Neutrophil (primary cell): ENCODE data around the gene SLC25A5.
"Not testable (repeated sequence)": the region's sequence is repeated elsewhere in the genome, so short reads cannot be mapped to it uniquely, and the experiment has no call there.

Experiments
- H3K27ac ChIP-seq: fragments of 200-600 bp; sonication (generic); 2 replicates; pipeline ENCODE4 v1.5.1; 2016; ENCODE audit warnings: mild to moderate bottlenecking, moderate library complexity
- H3K27me3 ChIP-seq: fragments of 200-600 bp; sonication (generic); 2 replicates; pipeline ENCODE4 v1.6.0; 2016; ENCODE audit warnings: mild to moderate bottlenecking
- H3K36me3 ChIP-seq: fragments of 200-600 bp; sonication (generic); 2 replicates; pipeline ENCODE4 v1.5.1; 2017
- H3K4me1 ChIP-seq, 2 experiments: fragments of 200-600 bp in 1 of 2; sonication (generic) in 1 of 2; 1 replicate in 1 of 2; 2 replicates in 1 of 2; pipeline versions ENCODE4 v1.5.1 to v1.6.1; 2013 to 2016; ENCODE audit warnings: low read depth in 1 of 2, low read length in 1 of 2, mild to moderate bottlenecking in 1 of 2, moderate library complexity in 1 of 2; ENCODE audit not compliant: control insufficient read depth in 1 of 2, insufficient read depth in 1 of 2
- H3K4me3 ChIP-seq, 2 experiments: fragments of 200-600 bp in 1 of 2; sonication (generic) in 1 of 2; 1 replicate in 1 of 2; 2 replicates in 1 of 2; pipeline ENCODE4 v1.5.1; 2013 to 2016; ENCODE audit warnings: low read depth in 1 of 2, low read length in 1 of 2, mild to moderate bottlenecking in 1 of 2, moderate library complexity in 1 of 2
- H3K9me3 ChIP-seq: fragments of 200-600 bp; sonication (generic); 2 replicates; pipeline ENCODE4 v1.5.1; 2016
- TF ChIP-seq, protein P1 (sequence below): fragments of 200-600 bp; sonication (generic); IDR thresholded peaks from 2 replicates; pipeline ENCODE4 v1.5.1; 2016; ENCODE audit warnings: antibody characterized with exemption

Gene SLC25A5

GRCh38 chrX:119482481-119483480 lies 14.5 kb downstream of the SLC25A5 start:
- TF ChIP-seq, protein P1, sequence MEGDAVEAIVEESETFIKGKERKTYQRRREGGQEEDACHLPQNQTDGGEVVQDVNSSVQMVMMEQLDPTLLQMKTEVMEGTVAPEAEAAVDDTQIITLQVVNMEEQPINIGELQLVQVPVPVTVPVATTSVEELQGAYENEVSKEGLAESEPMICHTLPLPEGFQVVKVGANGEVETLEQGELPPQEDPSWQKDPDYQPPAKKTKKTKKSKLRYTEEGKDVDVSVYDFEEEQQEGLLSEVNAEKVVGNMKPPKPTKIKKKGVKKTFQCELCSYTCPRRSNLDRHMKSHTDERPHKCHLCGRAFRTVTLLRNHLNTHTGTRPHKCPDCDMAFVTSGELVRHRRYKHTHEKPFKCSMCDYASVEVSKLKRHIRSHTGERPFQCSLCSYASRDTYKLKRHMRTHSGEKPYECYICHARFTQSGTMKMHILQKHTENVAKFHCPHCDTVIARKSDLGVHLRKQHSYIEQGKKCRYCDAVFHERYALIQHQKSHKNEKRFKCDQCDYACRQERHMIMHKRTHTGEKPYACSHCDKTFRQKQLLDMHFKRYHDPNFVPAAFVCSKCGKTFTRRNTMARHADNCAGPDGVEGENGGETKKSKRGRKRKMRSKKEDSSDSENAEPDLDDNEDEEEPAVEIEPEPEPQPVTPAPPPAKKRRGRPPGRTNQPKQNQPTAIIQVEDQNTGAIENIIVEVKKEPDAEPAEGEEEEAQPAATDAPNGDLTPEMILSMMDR = peak; percentile 76
- H3K27me3 ChIP-seq = no peaks in the 10 kb centered on the region
- no peak overlapping the region for H3K27ac ChIP-seq
- H3K9me3 ChIP-seq = no peaks in the 10 kb centered on the region
- H3K36me3 ChIP-seq = no peaks in the 10 kb centered on the region
- H3K4me3 ChIP-seq = peak overlapping the region; percentile 51 to 52
- H3K4me1 ChIP-seq = peaks cover 10 to 13% of the 10 kb centered on the region in 2 experiments

DNA sequence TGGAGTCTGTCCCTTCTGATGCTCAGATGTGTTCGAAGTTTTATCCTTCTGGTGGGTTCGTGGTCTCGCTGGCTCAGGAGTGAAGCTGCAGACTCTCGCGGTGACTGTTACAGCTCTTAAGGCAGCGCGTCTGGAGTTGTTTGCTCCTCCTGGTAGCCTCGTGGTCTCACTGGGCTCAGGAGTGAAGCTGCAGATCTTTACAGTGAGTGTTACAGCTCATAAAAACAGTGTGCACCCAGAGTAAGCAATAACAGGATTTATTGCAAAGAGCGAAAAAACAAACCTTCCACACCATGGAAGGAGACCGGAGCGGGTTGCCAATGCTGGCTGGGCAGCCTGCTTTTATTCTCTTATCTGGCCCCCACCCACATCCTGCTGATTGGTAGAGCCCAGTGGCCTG lies 18.5 kb downstream of the SLC25A5 start:
- Histone ChIP-seq H3K27ac (no peak overlapping the region), H3K27me3 (no peaks in the 10 kb centered on the region), H3K4me3 (no peak overlapping the region), H3K36me3 (no peaks in the 10 kb centered on the region), H3K4me1 (peaks cover 10 to 12% of the 10 kb centered on the region in 2 experiments), H3K9me3 (no peaks in the 10 kb centered on the region)
- TF ChIP-seq, protein P1 = no peak

- not testable (repeated sequence) for H3K9me3 ChIP-seq, H3K27ac ChIP-seq, H3K4me1 ChIP-seq, H3K36me3 ChIP-seq, H3K27me3 ChIP-seq, H3K4me3 ChIP-seq
Observed at GRCh38 chrX:119487766-119488165, 19.5 kb downstream of the SLC25A5 start.

DNA sequence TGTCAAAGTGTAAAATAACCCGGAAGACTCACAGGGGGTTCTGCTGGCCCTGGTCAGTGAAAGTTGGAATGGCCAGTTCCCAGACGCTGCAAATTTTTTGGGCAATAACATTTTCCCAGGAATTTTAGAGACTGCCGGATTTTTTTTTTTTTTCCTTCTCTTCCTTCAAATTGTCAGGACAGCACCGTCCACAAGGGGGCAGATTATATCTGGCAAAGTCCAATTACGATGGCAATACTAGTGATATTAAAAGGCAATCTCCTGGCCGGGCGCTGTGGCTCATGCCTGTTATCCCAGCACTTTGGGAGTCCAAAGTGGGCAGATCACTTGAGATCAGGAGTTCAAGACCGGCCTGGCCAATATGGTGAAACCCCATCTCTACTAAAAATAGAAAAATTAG lies 20.5 kb downstream of the SLC25A5 start:
- Histone ChIP-seq H3K27me3 (no peaks in the 10 kb centered on the region), H3K4me1 (no peaks in the 10 kb centered on the region), H3K36me3 (no peaks in the 10 kb centered on the region), H3K4me3 (no peak overlapping the region), H3K27ac (no peak overlapping the region), H3K9me3 (no peaks in the 10 kb centered on the region)
- TF ChIP-seq, protein P1 = no peak

DNA sequence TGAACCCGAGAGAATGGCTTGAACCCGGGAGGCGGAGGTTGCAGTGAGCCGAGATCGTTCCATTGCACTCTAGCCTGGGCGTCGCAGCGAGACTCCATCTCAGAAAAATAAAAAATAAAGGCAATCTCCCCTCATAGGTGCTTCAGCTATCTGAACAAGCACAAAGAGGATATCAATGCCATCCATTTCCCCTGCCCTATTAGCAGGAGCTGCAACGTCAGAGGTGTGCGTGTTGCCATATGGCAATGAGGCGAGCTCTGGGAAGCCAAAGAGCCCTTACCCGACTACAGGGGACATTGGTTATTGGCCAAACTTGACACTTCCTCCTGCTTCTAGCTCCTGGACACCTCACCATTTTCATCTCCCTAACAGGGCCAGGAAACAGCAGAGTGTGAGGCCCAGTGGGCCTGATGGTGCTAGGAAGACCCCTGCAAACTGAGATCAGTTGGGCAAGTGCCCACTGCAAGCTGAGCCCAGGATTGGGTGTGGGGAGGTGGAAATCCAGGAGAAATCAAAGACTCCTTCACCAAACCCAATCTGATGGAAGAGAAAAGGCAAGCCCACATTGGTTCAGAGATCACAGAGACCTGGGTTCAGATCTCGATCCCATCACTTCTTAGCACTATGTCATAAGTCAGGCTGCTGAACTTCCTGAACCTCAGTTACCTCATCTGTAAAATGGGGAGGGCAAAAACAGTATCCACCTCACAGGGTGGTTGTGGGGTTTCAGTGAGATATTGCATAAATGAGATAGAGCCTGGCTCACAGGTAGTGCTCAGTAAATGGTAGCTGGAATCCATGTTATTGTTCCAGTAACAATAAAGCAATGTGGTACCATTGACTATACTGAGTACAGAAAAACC lies 21.2 kb downstream of the SLC25A5 start:
- H3K9me3 ChIP-seq = no peaks in the 10 kb centered on the region
- TF ChIP-seq, protein P1 = no peak
- H3K4me3 ChIP-seq = no peak overlapping the region
- H3K27me3 ChIP-seq = no peaks in the 10 kb centered on the region
- H3K36me3 ChIP-seq = no peaks in the 10 kb centered on the region
- H3K4me1 ChIP-seq = no peaks in the 10 kb centered on the region
- no peak overlapping the region for H3K27ac ChIP-seq
